T follicular helper cell (primary cell): Measurements from ENCODE around the gene HOXD9.

ENCODE experiments used
- DNase-seq: peaks from one replicate; pipeline ENCODE4 v3.0.0-alpha.2; 2020; ENCODE audit warnings: low read depth

The HOXD9 gene

DNA sequence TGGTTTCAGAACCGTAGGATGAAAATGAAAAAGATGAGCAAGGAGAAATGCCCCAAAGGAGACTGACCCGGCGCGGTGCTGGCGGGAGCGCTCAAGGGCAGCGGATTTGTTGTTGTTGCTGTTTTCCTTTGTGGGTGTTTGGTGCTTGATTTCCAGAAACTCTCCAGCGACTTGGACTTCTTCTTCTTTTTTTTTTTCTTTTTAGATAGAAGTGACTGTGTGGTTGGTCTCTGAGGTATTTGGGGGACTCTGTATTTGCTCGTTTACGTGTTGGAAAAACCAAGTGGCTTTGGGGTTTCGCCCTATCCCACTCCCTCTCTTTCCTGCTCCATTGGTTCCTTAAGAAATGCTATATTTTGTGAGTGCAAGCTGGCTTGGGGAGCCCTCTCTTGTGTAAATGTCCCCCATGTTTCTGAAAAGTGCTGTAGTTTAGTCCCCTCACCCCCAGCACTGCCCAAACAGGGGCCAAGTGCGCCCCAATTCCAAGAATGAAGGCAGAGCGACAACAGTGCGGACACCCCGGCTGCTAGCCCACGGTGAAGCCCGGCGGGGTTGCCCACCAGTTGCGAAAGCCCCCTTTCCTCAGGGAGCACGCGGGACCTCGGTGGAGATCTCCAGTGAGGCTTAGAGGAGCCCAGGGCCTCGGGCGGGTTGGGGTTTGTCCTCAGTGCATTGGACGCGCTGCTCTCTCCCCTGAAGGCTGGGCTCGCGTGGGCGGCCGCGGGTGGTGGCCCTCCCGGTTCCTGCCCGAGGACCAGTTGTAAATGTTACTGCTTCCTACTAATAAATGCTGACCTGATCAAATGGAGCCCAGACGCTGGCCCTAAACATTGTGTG lies 1.8 kb downstream of the HOXD9 start:
- no peak for DNase-seq

DNA sequence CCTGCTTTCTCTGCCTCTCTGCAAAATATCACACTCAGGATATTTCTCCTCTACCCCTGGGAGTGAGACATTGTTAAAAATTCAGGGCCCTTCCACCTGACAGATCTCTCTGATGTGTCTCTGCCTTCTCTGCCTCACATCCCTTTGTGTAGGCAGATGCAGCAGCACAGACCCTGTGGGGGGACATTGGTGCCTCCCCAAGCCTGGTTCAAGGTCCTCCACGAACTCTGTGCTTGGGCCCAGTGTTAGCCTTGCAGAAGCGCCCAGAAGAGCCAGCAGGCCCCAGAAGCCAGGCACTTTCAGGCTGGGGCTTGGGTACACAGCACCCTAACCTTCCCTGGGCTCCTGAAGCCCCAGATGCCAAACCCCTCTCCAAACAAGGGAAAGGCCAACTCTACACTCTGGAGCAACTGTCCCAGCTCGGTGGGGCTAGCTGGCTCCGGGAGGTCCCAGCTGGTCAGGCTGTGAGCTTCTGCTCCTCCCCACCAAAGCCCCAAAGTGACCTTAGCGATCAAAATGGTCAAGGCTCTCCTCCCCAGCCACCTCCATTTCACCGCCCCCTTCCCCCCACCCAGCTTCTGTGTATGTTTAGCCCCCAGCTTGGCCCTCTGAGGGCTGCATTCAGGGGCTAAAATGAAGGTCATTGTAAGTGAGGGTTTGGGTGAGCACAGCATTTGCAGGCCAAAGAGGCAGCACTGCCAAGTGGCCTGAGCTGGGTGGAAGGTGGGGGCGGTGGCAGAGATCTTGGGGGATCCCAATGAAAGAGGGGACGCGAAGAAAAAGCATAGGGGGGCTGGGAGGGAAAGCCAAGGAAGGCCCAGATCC lies 2.6 kb downstream of the HOXD9 start:
- no peak for DNase-seq

DNA sequence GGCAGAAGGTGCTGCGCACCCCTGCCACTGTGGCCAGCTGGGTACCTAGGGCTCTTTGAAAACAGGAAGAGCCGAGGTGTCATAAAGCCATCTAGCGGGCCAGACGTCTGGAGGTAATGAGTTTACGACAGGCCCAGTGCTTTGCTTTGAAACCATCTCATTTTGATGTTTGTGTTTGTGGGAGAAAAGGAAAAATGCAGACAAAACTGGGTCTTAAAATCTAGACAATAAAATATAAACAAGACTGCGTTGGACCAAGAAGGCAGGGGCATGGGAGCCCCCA lies 3.2 kb downstream of the HOXD9 start:
- no peak for DNase-seq

DNA sequence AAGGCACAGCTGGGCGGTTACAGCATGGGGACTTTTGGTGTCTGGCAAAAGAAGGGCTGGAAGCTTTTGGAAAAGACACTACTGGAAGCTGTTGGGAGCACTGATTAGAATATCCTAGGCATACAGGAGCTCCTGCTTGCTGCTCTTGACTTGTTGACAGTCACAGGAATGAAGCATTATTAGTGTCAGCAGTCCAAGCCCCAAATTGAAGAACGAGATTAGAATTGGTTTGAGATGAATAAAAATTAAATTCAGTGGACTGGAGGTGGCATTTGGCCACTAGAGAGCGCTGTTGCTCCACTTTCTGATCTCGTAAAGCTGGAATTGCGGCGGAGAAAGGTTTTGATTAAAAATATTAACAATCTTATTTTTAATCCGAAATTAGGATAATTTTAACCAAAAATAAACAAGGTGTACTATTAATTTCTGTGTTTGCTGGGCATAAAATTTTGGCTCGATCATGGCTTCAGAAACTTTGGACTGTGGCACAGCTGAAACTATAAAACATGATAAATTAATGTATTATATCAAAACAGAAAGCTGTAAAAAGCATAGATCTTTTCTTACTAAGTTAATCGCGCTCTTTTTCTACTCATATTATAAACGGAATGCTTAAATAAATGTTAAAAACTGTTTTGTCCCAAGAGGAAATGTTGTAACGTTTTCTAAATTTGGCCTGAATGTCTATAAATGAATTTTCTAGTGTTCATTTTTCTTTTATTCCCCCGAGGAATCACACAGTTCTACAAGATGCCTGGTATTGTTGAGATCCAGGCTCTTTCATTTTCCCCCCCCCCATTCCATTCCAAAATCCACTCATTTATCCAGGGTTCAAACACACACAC lies 4.6 kb downstream of the HOXD9 start:
- DNase-seq, result peak; percentile 59

DNA sequence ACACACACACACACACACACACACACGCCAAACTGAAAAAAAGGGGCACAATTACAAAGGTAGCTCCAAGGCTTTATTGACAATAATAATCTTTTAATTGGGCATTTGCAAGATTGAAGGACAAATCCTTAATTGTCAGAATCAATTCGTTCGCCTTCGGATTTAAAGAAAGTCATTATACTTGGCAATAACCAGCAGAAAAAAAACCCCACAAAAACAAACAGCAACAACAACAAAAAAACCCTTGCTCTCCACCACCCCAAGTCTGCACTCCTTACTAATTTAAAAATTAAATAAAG lies 5.2 kb downstream of the HOXD9 start:
- no peak for DNase-seq

DNA sequence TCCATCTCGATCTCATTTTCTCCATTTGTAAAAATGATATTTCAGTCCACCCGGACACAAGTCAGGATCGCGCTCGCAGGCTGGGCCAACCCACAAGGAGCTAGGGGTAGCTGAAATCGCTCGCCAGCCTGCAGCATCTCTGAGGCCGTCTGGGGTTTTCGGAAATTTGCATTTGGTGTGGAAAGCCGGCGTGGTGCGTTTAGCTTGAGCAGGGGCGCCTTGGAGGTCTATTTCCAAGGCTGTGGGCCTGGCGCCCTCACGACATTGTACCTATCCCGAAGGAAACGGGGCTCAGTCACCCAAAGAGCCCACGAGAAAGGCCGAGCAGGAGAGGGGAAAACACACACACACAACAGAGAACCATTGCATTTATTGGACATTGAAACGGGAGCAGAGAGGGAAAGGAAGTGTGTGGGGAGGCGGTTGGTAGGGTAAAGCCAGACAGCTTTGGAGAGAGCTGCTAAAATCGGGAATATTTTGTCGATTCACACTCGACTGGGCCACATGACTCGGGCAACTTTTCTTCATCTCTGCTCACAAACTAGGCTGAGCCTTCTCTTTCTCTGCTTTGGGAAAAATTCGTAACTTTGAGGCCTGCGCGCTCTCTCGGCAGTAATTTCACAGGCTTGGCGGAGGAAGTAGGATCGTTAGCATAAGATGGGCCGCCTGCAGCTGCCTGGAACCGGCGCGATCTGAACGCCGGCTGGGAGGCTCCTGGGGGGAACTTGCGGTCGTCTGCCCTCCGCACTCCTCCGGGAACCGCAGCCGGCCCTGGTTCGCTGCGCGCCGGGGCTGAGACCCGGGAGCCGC lies 5.9 kb downstream of the HOXD9 start:
- DNase-seq, result no peak

DNA sequence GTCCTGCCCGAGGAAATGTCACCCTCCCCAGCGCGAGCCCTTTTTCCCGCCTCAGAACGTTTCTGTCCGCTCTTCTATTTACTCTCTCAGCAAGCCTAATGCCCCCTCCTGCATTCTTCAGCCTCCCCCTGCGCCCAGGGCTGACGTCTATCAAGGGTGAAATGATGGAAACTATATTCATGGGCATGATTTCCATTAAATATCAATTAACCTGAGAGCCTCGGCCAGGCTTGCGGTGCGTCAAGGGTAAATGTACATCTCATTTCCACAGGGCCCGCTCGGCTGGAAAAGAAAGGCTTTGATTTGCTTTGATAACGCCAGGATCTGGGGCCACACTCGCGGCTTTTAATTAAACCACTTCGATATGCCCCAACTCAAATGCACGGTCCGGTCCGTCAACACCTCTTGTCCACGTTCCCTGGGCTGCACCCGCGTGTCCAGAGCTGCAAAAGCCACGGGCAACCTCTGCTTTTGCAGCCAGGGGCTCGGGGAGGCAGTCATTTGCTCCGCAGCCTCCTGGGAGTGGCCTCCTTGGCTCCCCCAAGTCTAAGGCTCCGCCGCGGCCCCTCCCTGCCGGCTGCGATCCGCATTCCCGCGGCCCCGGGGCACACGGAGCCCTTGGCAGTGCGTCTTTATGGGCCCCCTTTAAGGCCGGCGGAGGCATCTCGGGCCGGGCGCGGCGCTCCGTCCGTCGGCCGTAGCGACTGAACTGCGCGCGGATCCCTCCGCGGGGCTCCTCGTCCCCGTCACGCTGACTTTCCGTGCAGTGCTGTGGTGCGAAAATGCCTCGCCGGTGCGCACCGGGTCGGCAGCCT lies 6.7 kb downstream of the HOXD9 start, which contains the start of gene HOXD8:
TSS of gene HOXD8 (plus strand) at position 724 of the 815 bp plus-strand sequence. CDS start 662 bp downstream, outside the sequence.
- no peak for DNase-seq

DNA sequence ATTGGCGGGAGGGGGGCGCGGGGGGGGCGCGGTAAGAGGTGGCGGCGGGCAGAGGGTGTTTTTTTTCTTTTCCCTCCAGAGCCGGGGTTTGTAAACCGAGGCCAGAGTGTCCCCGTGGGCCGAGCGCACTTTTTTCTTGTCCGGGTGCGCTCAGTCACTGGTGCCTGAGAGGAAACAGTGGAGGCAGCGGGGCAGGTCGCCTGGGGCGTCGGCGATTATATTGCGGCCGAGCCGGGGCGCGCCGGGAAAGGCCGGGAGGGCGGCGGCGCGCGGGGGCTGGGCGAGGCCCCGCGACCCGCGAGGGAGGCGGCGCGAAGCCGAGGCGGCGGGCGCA lies 7.3 kb downstream of the HOXD9 start:
- DNase-seq, result no peak

DNA sequence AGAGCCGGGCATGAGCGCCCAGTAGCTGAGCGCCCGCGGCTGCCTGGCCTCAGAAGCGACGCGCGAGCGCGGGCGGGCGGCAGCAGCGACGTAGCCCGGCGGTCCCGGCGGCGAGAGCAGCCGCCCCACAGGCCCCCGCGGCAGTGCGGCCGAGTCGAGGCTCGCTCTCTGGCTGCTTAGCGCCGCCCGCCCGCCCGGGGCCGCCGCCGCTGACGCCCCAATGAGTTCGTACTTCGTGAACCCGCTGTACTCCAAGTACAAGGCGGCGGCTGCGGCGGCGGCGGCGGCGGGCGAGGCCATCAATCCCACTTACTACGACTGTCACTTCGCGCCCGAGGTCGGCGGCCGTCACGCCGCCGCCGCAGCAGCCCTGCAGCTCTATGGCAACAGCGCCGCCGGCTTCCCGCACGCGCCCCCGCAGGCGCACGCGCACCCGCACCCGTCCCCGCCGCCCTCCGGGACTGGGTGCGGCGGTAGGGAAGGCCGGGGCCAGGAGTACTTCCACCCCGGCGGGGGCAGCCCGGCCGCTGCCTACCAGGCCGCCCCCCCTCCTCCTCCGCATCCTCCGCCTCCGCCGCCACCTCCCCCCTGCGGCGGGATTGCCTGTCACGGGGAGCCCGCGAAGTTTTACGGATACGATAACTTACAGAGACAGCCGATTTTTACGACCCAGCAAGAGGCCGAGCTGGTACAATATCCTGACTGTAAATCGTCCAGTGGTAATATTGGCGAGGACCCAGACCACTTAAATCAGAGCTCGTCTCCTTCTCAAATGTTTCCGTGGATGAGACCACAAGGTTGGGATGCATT lies 7.8 kb downstream of the HOXD9 start:
- no peak for DNase-seq

DNA sequence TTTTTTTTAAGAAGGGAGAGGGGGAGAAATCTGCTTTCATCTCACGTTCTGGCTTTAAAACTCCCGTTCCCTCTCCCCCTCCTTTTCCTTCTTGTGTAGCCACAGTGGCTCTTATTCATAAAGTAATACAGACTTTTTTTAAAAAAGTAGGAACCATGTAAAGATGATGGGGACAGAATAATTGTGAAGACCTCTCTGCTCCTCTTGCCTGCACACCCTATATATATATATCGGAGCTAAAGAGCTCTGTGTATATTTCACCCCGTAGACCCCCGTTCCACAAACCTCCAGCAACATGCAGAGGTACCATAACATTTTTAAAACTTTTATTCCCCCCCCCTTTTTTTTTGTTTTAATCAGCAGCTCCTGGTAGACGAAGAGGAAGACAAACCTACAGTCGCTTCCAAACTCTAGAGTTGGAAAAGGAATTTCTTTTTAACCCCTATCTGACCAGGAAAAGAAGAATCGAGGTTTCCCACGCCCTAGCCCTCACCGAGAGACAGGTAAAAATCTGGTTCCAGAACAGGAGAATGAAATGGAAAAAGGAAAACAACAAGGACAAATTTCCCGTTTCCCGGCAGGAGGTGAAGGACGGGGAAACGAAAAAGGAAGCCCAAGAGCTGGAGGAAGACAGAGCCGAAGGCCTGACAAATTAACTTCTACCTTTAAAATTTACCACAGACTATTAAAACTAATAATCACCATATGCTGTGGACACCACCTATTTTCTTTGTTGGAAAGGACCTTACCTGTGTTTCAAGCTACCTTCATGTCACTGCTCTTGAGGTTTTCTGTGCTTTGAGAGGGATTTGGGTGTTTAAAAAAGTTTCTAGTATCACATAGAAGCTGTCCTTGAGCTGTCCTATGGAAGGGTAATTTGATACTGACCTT lies 8.7 kb downstream of the HOXD9 start:
- DNase-seq, result no peak

DNA sequence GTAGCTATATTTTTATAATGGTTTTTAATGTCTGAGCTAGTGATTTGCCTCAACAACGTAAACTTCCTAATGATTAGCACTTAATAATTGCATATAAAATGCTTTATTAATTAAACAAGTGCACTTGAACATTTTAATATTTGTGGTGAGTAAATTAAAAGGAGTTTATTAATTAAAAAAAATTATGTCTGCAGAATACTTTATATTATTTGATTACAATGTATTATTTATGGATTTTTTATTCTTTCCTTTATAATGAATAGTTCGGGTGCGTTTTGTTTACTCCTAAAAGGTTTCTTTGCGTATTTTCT lies 9.3 kb downstream of the HOXD9 start:
- no peak for DNase-seq

DNA sequence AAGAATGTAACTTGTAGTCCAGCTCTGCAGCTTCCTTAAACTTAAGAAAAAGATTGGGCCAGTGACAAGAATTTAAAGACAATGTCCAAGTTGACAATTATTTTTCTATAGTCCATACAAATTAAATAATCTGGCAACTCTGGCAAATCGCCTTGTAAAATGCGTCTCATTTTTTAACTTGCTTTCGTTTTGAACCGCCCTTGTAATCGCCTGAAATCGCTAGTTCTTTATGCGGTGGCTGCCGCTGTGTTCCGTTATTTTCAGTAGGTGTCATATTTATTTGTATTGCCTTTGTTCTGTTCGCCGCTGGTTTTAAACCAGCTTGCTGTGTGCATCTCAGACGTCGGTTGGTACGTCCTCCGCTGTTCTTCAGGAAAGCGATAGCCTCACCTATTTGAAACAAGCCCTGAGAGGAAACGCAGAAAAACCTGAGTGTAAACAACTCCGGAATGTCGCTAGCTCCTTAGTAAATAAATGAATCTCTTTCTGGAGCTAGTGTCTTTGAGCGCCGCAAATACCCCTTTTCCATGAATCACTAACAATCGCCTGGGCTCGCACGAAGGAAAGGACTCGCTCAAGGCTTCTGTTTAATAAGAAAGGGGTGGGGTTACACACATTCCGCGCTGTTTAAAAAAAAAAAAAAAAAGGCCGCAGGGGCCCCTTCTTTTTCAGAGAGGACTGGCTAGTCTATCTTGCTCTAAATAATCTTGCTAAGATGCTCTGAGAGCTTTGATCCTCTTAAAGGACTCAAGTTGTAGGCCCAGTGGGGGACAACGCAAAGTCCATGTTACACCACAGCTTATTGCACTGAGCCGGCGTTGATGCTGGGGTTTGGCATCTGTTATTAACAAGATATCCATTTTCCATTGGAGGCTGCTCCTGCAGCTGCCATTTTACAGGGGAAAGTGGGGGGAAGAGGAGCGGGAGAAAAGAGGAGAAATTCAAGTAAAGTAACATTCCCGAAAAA lies 10.0 kb downstream of the HOXD9 start:
- no peak for DNase-seq

DNA sequence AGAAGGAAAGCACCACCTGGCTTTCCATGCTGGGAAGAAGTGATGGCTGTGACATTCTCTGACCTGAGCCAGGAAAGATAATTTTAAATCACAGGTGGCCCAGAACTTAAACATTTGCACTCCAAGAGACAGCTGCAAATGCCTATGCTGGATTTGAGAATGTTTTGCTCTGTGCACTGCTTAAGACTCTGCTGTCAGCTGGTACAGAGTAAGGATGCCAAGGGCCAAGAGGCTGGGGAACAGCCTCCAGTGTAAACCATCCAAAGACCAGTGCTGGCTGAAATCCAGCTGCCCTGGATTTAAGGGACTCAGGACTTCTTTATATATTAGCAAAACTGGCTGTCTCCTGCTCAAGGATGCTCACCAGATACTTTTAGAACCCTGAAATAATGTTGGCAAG lies 10.9 kb downstream of the HOXD9 start:
- DNase-seq, result no peak

DNA sequence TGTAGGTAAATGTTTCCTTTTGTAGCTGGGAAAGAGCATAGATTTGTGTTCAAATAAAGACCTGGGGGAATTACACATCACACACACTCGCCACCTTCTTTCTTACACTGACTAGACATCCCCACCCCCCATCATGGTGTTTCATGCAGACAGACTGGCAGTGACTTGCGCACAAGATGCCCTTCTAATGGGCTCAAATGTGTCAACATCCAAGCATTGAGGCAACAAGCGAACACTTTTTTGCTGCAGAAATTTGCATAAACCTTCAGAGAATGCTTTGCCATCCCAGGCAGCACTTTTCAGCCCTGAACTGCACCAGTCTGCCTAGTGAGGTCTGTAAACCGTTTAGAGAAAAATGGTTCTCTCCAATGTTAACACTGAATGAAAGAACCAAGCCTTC lies 11.5 kb downstream of the HOXD9 start:
- no peak for DNase-seq

DNA sequence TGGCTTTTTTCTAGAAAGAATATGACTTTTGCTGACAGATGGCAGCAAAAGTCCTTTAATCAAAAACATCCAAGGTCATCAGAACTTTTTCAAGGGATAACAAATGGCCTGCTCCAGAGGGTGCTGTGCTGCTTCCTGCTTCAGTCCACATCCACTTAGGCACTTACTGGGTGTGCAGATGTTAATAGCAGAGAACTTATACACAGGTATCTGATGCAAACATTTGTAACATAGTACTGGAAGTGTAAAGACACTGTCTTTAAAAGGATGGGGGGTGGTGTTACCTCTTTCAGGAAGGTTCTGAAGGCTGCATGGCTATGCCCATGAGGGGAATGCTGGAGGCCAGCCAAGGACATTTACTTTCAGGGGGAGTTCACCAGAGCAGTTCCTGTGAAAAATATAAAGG lies 12.5 kb downstream of the HOXD9 start:
- DNase-seq, result no peak

DNA sequence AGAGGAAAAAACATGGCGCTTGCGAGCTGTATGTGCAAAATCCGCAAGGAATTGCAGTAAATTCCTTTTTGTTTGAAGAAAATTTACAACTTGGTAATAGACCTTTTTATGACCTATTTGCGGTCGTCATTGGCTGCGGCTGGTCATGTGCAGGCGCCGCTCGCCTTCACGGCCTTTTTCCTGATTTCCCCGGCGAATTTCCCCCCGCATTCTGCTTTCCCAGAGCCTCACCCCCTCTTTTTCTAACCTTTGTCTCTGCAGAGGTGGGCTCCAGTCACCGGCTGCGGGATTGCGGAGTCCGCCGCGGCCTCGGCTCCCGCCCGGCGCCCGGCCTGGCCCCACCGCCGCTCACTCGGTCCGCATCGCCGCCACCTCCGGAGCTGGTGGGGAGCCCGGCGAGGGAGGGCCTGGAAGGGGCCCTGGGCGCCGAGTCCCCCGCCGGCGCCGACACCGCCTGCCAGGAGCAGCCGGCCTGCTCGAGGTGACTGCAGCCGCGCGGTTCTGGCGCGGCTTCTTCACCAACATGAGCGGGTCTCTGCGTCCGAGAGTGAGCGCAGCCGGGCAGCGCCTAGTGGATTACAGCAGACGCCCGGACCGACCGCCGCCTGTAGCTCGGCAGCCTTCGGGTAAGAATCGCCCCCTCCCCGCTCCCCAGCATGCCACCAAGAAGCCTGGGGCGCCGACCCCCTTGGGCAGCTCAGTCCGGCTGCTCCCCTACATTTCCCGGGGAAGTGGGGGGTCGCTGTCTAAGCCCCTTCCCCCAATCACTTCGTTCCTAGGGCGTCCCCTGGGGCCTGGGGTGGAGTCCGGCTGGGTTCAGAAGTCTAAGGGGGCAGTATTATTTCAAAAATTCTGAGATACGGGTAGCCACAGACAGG lies 14.1 kb downstream of the HOXD9 start:
- DNase-seq, result no peak

DNA sequence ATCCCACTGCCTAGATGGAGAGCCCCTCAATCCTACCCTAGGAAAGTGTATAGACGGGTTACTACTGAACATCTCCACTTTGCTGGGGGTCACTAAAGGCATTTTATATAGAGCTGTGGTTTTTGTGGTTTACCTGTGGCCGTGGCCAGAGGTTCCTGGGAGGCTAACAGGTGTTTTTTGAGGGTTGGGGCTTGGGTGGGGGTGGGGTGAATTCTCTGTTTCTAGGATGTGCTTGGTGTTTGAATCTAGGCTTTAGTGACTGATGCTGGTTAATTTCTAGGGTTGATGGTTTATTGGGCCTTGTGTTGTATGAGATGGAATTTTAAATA lies 14.7 kb downstream of the HOXD9 start:
- no peak for DNase-seq
